Measurements from ENCODE around the gene PHTF2.
"Not testable (repeated sequence)": the region's sequence is repeated elsewhere in the genome, so short reads cannot be mapped to it uniquely, and the experiment has no call there.

Gene PHTF2

DNA sequence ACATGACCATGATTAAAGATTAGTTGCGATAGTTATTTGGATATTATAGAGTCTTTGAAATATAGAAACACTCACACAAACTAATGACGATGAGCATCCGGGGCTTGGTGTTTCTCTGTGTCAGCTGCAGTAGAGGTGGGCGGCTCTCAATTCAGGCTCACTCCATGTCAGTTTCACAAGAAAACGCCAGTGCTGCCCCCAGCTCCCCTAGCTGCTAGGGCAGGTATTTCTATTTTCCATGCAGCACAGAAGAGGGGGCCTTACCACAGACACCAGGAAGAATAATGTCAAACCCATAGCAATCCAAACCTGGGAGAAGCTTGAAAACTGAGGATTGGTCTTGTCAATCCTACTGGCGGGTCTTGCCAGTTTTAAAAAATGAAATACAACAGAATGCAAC, 197.1 kb downstream of the PHTF2 start:
- no peak; the same call in 2 of the 3 replicates for ATAC-seq (ENCODE audit: insufficient read depth, low read depth)

DNA sequence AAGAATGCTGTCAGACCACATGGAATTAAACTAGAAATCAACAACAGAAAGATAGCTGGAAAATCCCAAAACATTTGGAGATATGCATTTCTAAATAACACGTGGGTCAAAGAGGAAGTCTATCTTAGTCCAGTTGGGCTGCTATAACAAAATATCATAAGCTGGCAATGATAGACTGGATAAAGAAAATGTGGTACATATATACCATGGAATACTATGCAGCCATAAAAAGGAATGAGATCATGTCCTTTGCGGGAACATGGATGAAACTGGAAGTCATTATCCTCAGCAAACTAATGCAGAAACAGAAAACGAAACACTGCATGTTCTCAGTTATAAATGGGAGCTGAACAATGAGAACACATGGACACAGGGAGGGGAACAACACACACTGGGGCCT, 200.6 kb downstream of the PHTF2 start:
- H3K36me3 ChIP-seq (ENCODE audit: insufficient read depth, low read length); H3K27ac ChIP-seq (ENCODE audit: low read length); H3K4me3 ChIP-seq (ENCODE audit: low read depth in 1 of 2, low read length in 2 of 2); DNase-seq; H3K27me3 ChIP-seq (ENCODE audit: insufficient read depth, low read length, poor library complexity); H2AFZ ChIP-seq (ENCODE audit: low read depth, low read length); H3K9ac ChIP-seq (ENCODE audit: low read depth, low read length); H3K4me2 ChIP-seq (ENCODE audit: insufficient read depth, low read length); ATAC-seq (ENCODE audit: insufficient read depth, low read depth); H3K79me2 ChIP-seq (ENCODE audit: insufficient read depth, low read length); H4K20me1 ChIP-seq (ENCODE audit: insufficient read depth, low read length); H3K9me3 ChIP-seq (ENCODE audit: insufficient read depth, low read length, severe bottlenecking); H3K4me1 ChIP-seq (ENCODE audit: insufficient read depth, low read length): not testable (repeated sequence)

More for the DNA sequence above, 197.1 kb downstream of the PHTF2 start:
- Histone ChIP-seq H3K9me3 (ENCODE audit: insufficient read depth, low read length, severe bottlenecking) (no peaks in the 10 kb centered on the region), H3K4me2 (ENCODE audit: insufficient read depth, low read length) (no peak overlapping the region), H2AFZ (ENCODE audit: low read depth, low read length) (no peak overlapping the region), H3K79me2 (ENCODE audit: insufficient read depth, low read length) (no peaks in the 10 kb centered on the region), H3K9ac (ENCODE audit: low read depth, low read length) (no peak overlapping the region), H3K27ac (ENCODE audit: low read length) (no peak overlapping the region), H3K4me3 (ENCODE audit: low read depth in 1 of 2, low read length in 2 of 2) (no peak overlapping the region), H3K4me1 (ENCODE audit: insufficient read depth, low read length) (no peaks in the 10 kb centered on the region), H3K36me3 (ENCODE audit: insufficient read depth, low read length) (no peaks in the 10 kb centered on the region), H3K27me3 (ENCODE audit: insufficient read depth, low read length, poor library complexity) (no peaks in the 10 kb centered on the region), H4K20me1 (ENCODE audit: insufficient read depth, low read length) (no peaks in the 10 kb centered on the region)
- DNase-seq = no peak
- TF ChIP-seq, protein P1, sequence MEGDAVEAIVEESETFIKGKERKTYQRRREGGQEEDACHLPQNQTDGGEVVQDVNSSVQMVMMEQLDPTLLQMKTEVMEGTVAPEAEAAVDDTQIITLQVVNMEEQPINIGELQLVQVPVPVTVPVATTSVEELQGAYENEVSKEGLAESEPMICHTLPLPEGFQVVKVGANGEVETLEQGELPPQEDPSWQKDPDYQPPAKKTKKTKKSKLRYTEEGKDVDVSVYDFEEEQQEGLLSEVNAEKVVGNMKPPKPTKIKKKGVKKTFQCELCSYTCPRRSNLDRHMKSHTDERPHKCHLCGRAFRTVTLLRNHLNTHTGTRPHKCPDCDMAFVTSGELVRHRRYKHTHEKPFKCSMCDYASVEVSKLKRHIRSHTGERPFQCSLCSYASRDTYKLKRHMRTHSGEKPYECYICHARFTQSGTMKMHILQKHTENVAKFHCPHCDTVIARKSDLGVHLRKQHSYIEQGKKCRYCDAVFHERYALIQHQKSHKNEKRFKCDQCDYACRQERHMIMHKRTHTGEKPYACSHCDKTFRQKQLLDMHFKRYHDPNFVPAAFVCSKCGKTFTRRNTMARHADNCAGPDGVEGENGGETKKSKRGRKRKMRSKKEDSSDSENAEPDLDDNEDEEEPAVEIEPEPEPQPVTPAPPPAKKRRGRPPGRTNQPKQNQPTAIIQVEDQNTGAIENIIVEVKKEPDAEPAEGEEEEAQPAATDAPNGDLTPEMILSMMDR (IDR thresholded peaks at IDR 0.05; ENCODE audit: borderline replicate concordance, extremely low read depth, low read length, poor library complexity, severe bottlenecking) = peak; percentile 14
- TF ChIP-seq EZH2 (IDR thresholded peaks at IDR 0.05; ENCODE audit: borderline replicate concordance, low read depth, low read length, severe bottlenecking) = no peak

DNA sequence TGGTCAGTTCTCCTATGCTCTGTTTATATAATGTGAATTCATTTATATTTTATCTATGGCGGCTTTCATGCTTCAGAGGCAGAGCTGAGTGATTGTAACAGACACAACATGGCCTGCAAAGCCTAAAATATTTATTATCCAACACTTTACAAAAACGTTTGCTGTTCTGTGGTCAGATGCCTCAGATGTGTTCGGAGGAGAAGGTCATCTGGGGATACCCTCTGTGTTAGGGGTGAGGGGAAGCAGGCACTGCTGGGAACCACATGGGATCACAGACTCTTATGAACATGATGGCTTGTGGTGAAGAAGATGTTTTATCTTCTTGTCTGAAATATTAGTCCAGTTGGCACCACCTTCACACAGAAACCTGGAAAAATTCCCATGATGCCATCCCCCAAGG, 203.4 kb downstream of the PHTF2 start:
- ATAC-seq (ENCODE audit: insufficient read depth, low read depth) (no peak), DNase-seq (no peak)
- H3K4me2 ChIP-seq (ENCODE audit: insufficient read depth, low read length) = no peak overlapping the region
- H3K27me3 ChIP-seq (ENCODE audit: insufficient read depth, low read length, poor library complexity) = no peaks in the 10 kb centered on the region
- no peaks in the 10 kb centered on the region for H3K79me2 ChIP-seq (ENCODE audit: insufficient read depth, low read length)
- no peaks in the 10 kb centered on the region for H4K20me1 ChIP-seq (ENCODE audit: insufficient read depth, low read length)
- no peak overlapping the region for H2AFZ ChIP-seq (ENCODE audit: low read depth, low read length)
- no peak overlapping the region for H3K4me3 ChIP-seq (ENCODE audit: low read depth in 1 of 2, low read length in 2 of 2)
- no peaks in the 10 kb centered on the region for H3K4me1 ChIP-seq (ENCODE audit: insufficient read depth, low read length)
- no peaks in the 10 kb centered on the region for H3K9me3 ChIP-seq (ENCODE audit: insufficient read depth, low read length, severe bottlenecking)
- H3K9ac ChIP-seq (ENCODE audit: low read depth, low read length) = no peak overlapping the region
- TF ChIP-seq, protein P1 (IDR thresholded peaks at IDR 0.05; ENCODE audit: borderline replicate concordance, extremely low read depth, low read length, poor library complexity, severe bottlenecking) = no peak
- H3K36me3 ChIP-seq (ENCODE audit: insufficient read depth, low read length) = no peaks in the 10 kb centered on the region
- no peak overlapping the region for H3K27ac ChIP-seq (ENCODE audit: low read length)

DNA sequence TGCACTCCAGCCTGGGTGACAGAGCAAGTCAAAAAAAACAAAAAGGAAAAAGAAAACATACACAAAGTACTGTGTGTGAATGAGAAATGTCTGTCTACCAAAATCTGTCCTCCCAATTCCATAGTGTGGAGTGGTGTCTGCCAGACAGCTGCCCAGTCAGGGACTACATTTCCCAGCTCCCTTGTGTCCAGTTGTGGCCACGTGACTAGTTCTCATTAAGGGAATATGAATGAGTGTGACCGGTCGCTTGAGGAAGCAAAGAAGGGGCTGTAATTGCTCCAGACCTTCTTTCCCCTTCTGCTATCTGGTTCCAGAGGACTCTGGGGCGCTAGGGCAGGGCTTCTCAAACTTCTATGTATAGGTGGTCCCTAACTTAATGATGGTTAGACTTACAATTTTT, 204.1 kb downstream of the PHTF2 start:
- H3K27me3 ChIP-seq (ENCODE audit: insufficient read depth, low read length, poor library complexity) = no peaks in the 10 kb centered on the region
- no peaks in the 10 kb centered on the region for H3K9me3 ChIP-seq (ENCODE audit: insufficient read depth, low read length, severe bottlenecking)
- no peak for DNase-seq
- H2AFZ ChIP-seq (ENCODE audit: low read depth, low read length) = no peak overlapping the region
- no peak overlapping the region for H3K9ac ChIP-seq (ENCODE audit: low read depth, low read length)
- no peak overlapping the region for H3K4me2 ChIP-seq (ENCODE audit: insufficient read depth, low read length)
- H4K20me1 ChIP-seq (ENCODE audit: insufficient read depth, low read length) = no peaks in the 10 kb centered on the region
- H3K79me2 ChIP-seq (ENCODE audit: insufficient read depth, low read length) = no peaks in the 10 kb centered on the region
- no peaks in the 10 kb centered on the region for H3K36me3 ChIP-seq (ENCODE audit: insufficient read depth, low read length)
- H3K4me1 ChIP-seq (ENCODE audit: insufficient read depth, low read length) = no peaks in the 10 kb centered on the region
- H3K27ac ChIP-seq (ENCODE audit: low read length) = no peak overlapping the region
- TF ChIP-seq, protein P1 (IDR thresholded peaks at IDR 0.05; ENCODE audit: borderline replicate concordance, extremely low read depth, low read length, poor library complexity, severe bottlenecking) = no peak
- no peak for TF ChIP-seq EZH2 (IDR thresholded peaks at IDR 0.05; ENCODE audit: borderline replicate concordance, low read depth, low read length, severe bottlenecking)
- H3K4me3 ChIP-seq (ENCODE audit: low read depth in 1 of 2, low read length in 2 of 2) = no peak overlapping the region
- ATAC-seq (ENCODE audit: insufficient read depth, low read depth) = no peak

All from DND-41 (cell line).